T follicular helper cell (primary cell): ENCODE data around the gene COPS6.

Experiments used
- DNase-seq: peaks from one replicate; pipeline ENCODE4 v3.0.0-alpha.2; 2020; ENCODE audit warnings: low read depth

COPS6 gene

DNA sequence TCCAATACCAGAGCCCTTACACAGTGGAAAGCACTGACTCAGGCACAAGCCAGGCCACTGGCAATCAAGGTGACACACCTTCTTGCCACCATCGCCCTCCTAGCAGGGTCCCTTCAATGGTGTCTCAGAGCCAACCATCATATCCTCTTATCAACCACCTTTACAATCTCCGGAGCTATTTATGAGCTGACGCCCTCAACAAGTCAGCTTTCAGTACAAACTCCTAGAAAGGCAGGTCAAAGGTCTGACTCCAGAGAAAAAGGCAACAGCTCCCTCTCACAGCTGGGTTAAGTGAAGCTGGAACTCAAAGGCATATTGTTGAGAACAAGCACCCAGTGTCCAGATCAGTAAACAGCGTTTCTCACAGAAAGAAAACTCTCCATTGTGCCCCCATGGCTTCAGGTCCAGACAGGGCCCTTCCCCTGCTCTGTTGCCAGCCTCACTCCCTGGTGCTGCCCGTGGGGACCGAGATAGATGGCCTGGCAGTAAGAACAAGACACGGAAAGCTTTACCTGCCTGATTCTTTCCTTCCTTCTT lies 9.7 kb upstream of the COPS6 start:
- no peak for DNase-seq

DNA sequence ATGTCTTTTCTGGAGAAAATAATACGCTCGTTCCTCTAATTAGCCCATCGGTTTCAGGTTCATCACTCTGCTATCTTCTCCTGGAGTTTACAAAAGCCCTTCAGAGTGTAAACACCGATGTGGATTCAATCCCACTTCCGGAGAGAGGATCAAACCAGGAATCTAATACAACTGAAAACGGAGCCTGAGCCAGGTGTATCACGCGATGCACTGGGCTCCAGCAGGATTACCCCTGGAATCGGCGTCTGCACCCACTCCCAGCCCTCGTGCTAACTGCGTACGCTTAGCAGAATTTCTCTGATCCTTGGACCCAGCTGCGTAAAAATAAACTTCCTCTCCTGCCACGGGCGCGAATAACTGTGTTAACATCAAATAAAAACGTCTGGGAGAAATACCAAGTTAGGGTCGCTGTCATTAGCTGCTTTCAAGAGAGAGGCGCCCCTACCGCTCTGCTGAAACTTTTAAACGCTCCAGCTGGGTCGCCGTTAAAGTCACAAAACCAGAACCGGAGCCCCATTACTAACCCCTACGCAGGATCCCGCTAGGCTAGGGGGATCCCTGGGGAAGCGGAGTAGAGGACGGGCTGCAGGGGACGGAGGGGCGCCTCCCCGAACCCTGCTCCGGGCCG lies 7.7 kb upstream of the COPS6 start:
- no peak for DNase-seq

DNA sequence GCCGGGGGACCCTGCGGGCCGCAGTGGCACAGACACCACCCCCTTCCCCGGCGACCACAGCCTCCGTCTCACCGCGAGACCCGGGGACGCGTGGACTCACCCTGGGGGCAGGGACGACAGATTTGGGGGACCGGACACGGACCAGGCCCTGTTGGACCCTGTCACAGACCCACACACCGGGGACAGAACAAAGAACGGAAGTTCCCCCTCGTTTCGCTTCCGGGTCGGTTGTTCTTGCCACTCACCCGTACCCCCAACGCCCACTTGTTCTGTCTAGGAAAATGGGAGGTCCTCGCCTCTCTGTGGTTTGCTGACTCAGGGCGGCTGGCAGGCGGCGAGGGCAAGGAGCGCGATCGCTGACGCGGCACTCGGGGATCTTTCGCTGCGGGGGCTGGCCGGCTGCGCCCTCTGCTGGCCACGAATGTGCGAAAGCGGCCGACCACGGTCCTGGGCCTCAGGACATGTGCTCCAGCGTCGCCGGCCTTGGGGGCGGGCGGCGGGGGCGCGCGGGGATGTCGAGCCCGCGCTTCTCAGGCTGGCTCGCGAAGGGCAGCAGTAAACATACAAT lies 7.2 kb upstream of the COPS6 start, which contains the start of gene ZNF3:
Gene ZNF3, minus strand, starts transcription at position 189 of the 568 bp plus-strand sequence. CDS start 4,366 bp downstream, outside the sequence.
- DNase-seq = peak; percentile 95

DNA sequence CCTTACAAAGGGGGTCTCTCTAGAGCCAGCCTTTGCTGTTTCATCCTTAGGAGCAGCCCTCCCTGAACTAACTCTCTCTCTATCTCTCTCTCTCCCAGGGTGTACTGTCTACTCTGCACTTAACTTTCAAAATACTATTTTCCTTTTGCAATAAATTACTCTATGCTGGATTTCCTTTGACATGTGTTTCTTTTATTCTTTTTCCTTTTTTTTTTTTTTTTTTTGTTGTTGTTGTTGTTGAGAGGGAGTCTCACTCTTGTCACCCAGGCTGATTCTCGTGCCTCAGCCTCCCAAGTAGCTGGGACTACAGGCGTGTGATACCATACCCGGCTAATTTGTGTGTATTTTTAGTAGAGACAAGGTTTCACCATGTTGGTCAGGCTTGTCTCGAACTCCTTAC lies 5.8 kb upstream of the COPS6 start:
- no peak for DNase-seq

DNA sequence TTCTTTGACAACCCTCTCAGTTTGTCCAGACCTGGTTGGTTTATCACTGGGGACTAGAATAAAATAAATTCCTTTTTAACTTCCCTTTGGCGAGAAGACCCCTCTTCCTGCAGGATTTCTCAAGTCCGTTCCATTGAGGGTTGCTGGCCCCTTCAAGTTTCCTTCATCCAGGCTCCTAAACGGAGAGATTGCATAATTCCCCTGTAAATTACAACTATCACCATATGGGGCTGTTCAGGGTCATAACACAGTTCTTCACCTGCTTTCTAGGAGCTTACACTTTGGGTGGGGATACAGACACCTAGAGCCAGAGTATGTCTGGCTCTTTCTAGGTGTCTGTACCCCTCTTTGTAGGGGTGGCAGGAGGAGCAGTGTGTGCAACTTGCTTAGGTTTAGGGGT lies 3.3 kb upstream of the COPS6 start:
- no peak for DNase-seq

DNA sequence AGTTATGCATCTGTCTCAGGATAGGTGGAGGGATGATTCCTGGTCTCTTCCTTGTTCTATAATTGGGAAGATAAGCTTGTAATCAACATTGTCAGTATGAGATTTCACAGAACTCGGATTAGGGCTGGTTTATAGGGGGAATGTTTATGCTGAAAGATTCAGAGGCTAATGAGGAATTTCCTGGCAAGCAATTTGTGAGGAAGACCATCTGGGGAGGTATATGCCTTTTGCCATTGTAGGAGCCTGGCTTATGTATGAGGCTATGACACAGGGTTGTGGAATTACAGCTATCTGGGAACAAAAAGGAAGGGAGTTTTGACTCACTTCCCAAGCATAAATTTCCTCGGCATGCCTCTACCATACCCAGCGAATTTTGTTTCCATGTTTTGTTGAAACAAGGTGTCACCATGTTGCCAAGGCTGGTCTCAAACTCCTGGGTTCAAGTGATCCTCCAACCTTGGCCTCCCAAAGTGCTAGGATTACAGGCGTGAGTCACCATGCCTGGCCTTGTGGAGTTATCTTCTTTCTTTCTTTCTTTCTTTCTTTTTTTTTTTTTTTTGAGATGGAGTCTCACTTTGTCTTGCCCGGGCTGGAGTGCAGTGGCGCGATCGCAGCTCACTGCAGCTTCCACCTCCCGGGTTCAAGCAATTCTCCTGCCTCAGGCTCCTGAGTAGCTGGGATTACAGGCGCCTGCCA lies 1.6 kb upstream of the COPS6 start:
- DNase-seq = no peak

DNA sequence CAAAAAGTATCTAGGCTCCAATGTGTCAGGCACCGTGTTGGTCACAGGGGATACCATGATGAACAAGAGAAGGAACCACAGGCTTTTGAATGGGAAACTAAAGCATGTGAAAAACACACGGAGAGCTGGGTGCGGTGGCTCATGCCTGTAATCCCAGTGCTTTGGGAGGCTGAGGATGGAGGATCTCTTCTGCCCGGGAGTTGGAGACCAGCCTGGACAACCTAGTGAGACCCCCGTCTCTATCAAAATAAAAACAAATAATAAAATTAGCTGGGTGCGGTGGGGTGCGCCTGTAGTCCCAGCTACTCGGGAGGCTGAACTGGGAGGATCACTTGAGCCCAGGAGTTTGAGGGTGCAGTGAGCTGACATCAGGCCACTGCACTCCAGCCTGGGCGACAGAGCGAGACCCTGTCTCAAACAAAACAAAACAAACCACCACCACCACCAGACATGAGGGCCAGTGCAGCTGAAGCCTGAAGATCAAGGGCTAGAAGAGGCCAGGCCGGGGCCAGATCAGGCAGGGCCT lies 611 bp upstream of the COPS6 start:
- DNase-seq = no peak

DNA sequence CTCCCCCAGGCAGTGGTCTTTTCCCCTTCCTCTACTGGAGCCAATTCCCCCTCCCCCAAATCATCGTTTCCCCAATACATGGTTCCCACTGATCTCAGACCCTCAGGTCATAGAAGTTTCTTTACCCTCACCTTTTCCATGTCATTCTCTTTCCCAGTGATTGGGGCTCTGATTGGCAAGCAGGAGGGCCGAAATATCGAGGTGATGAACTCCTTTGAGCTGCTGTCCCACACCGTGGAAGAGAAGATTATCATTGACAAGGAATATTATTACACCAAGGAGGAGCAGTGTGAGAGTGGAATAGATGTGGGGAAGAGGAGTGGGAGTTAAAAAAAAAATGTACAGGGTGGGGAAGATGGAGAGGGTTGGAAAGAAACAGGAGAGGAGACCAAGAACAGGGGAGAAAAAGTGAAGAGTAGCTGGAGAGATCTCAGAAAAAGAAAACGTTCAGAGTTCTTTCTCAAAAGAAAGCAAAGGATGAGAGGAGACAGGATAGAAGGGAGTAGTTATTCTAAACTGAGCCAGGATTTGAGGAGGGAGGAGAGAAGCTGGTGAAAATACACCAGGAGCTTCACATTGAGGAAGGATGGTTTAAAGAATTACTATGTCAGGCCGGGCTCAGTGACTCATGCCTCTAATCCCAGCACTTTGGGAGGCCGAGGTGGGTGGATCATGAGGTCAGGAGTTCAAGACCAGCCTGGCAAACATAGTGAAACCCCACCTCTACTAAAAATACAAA lies 858 bp downstream of the COPS6 start:
- no peak for DNase-seq

DNA sequence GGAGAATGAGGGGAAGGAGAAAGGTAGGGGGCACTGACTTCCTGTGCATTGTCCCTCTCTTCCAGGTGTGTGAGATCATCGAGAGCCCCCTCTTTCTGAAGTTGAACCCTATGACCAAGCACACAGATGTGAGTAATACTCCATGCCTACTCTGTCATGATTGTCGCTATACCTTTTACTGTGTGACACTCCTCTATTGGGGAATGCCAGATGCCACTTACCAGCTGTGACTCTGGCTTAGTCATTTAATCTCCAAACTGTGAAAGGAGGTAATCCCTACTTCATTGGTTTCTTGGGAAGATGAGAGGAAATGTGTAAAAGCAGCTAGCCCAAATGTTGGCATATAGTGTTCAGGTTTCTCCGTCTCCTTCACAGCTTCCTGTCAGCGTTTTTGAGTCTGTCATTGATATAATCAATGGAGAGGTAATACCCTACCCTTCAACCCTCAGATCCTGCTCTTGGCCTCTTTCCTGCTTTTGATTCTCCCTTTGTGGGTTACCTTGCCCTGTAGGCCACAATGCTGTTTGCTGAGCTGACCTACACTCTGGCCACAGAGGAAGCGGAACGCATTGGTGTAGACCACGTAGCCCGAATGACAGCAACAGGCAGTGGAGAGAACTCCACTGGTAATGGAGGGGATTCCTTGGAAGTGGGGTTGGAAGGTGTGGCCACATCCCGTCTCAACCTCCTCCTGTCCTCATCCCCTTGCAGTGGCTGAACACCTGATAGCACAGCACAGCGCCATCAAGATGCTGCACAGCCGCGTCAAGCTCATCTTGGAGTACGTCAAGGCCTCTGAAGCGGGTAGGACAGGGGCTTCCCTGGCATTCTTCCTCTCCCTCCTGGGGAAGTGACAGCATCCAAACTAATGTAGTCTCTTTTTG lies 2.0 kb downstream of the COPS6 start:
- no peak for DNase-seq

DNA sequence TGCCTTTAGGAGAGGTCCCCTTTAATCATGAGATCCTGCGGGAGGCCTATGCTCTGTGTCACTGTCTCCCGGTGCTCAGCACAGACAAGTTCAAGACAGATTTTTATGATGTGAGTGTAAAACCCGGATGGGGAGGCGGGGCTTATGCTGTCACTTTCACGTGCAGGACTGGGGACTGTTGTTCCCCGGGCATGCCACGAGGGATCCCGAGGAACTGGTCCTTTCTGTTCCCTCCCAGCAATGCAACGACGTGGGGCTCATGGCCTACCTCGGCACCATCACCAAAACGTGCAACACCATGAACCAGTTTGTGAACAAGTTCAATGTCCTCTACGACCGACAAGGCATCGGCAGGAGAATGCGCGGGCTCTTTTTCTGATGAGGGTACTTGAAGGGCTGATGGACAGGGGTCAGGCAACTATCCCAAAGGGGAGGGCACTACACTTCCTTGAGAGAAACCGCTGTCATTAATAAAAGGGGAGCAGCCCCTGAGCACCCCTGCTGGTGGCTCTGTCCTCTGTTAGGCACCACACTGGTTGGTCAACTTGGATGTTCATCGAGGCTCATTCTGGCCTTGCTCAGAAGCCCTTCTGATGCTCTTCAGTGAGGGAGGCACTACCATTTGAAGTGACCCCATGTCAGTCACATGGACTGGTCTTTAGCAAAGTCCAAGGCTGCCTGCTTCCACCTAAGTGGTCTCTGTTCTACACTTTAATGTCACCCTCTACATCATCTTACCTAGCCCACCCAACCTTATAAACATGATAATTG lies 2.8 kb downstream of the COPS6 start:
- no peak for DNase-seq

DNA sequence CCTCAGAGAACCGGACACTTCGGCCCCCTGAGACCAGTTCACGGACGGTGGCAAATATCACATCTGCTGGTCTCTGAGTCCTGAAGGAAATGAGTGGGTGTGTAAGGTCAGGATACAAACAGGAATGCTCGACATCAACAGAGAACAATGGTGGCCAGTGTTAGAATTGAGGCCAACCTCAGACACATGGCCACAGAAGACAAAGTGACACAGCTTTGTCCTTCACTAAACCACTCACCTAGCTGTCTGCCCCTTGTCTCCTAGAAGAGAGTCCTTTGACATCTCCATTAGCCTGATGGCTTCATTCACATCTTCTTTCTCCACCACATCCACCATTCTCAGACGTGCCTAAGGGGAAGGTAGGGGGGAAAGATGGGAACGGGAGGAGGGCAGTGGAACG lies 4.3 kb downstream of the COPS6 start:
- DNase-seq = no peak

DNA sequence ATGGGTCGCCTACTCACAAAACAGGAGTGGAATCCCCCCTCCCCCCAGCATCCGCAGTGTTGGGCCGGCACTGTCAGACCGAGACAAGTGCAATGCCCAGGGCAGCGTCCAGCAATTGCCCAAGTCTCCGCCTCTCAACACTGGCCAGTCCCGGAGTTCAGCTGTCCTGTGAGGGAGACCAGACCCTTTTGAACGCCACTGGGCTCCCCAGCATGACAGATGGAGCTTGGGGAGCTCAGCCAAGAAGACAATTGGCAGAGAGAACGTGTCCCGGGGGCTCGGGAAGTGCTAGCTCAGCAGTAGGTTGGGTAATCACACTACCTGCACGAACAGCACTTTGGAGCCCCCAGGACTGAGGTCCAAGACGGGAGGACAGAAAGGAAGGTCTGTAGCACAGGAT lies 4.7 kb downstream of the COPS6 start:
- no peak for DNase-seq

DNA sequence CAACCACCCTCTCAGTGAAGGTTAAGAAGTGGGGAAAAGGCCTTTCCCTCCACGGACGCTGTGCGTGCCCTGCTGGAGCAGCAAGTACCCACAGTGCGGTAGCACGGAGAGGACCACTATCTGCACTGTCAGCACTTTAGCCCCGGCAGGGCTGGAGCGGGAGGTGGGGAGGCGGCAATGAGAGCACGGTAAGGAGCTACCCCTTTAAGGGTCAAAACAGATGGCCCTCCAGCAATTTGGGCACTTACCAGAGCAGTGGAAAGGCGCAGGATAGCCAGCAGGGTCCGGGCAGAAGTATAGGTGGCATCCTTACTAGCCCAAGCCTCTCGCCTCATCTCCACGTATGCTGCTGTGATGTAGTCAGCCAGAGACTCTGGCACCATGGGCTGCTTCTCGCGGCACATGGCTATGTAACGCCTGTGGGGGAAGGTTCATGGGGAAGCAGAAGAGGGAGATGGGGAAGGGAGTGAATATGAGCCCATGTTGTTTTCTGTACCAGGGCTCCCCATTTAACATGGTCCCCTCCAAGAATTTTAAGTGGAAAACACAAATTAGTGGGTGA lies 5.2 kb downstream of the COPS6 start:
- DNase-seq = no peak

DNA sequence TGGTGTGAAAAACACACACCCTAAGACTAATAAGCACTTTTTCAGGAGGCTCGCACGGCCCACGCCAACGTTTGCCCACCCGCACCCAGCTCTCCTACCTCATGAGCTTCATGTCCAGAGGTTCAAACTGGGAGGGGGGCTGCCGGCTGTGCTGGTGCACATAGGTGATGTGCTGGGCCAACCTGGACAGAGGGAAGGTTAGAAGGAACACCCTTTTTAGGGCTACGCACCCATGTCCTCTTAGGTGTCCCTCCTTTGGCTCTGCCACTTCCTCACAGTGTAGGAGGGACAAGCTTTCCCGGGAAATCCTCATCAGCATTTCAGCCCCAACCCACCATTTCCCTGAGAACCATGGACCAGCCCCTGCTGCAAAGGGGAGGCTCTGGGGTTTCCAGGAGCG lies 6.5 kb downstream of the COPS6 start:
- no peak for DNase-seq

DNA sequence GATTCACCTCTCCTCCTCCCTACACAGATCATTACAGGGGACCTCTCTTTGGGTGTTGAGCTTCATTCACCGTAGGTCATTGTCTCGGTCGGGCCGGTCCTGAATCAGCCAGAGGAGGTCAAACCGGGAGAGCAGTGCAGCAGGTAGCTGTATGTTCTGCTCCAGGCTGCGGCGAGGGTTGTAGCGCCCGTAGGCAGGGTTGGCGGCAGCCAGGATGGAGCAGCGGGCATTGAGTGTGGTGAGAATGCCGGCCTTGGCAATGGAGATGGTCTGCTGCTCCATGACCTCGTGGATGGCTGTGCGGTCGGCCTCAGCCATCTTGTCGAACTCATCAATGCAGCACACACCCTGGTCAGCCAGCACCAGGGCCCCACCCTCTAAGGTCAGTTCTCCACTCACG lies 6.9 kb downstream of the COPS6 start:
- no peak for DNase-seq

DNA sequence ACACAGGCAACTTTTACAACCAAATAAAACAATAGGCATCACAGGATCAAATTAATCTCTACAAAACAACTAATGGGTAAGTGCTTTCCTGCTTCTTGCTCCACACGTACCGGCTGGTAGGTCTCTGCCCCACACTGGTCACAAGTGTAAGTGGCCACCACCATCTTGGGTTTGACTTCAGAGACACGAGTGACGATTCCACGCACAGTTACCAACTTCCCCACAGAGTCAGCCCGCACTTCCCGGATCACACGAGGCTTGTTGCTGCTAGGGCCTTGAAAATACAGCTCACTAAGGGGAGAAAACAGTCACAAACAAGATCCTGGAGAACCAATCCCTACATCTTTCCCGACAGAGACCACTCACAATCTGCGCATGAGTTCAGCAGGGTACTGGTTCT lies 10.1 kb downstream of the COPS6 start:
- no peak for DNase-seq

DNA sequence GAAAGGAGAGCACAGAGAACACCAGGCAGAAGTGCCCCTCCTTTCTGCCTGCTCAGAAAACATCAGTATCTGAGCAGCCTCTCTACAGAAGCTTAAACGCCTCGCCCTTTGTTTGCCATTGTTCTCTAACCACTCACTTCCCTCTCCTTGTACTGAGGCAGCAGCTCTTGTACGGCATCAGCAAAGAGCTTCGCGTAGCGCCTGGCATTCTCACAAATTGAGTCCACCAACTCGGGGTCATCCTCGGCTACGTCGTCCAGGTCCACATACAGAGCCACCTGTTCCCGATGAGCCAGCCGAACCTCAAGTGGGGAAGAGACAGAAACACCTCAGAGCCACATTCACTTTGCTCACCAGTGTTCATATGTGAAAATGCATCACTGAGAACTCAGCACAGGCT lies 10.7 kb downstream of the COPS6 start:
- no peak for DNase-seq

DNA sequence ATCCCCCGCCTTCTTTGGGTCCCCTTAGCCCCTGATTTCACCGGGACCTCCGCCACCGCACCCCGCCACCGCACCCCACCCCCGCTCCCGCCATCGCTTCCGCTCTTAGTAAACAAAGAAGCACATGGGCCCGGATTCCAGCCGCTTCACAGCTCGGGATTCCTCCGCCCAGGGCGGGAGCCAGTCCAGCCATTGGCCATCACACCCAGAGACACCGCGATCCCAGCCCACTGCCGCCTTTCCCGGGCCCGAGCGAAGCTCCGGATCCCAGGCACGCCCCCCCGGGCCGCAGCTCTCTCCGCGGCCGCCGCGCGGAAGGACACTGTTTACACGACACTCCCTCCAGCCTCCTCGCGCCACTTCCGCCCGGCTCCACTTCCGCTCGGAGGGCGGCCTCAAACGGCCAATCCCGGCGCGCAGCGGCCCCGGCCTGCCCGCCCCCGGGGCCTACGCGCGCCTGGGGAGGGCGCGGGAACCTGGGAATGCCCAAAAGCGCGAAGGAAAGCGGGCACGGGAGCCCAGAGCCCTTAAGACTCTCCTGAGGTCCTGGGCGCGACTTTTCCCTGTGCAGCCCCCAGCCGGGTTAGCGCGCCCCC lies 11.7 kb downstream of the COPS6 start:
- DNase-seq = peak; percentile 78

DNA sequence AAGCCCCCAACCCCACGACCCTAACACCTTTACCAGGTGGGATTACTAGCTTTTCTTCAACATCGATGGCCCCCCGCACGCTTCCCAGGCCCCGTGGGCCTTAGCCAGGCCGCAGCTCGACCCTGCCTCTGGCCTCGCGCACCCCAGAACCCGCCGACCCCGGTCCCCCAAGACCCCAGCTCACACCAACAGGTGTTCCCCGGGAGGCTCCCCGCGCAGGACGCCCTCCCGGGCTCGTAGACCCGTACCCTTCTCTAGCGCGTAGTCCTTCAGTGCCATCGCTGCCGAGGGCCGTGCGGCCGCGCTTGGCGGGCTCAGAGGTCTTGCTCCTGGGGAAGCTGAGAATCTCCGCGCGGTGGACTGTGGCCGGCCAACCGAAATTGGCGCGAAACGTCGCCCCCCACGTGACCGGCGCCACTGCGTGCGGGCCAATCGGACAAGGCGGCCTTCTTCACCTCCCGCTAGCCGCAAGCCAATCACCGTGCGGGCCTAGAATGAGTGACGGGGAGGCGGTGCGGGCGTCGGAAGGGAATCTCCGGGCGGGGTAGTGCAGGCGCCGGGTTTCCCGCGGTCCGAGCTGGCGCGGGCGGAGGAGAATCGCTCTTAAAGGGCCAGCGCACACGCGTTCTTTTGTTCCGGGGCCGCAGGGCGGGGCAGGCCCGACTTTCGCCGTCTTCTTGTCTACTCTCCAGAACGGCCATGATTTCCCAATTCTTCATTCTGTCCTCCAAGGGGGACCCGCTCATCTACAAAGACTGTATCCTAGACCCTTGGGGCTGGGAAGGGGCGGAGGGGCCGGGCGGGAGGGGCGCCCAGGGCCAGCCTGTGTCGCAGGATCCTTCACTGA lies 12.5 kb downstream of the COPS6 start, which contains the start of the genes AP4M1 and MCM7:
Gene AP4M1, plus strand, starts transcription at position 628 of the 847 bp plus-strand sequence. Its CDS starts 72 bp downstream, at position 700.
Gene MCM7, minus strand, starts transcription at position 382 of the 847 bp plus-strand sequence. Its CDS starts 103 bp downstream, at position 279.
- DNase-seq = peak; percentile 93
